Smooth muscle cell (in vitro differentiated cells): ENCODE measurements around the gene ZDHHC24. TPM values are rescaled to one million over a fixed set of nuclear protein-coding genes. Genes with fewer than 3 reads are reported as not detected.

Experiments
- DNase-seq: peaks from one replicate; lab custom pipeline; 2025; ENCODE audit not compliant: unreplicated experiment; lab: John Stamatoyannopoulos, UW
- H2AFZ ChIP-seq: fragments of 200-600 bp; sonication (generic); 2 replicates; pipeline ENCODE4 v1.6.0; 2016; ENCODE audit warnings: antibody characterized with exemption, low read depth, mild to moderate bottlenecking
- H3F3A ChIP-seq: fragments of 200-600 bp; sonication (generic); 2 replicates; pipeline ENCODE4 v1.6.0; 2017; ENCODE audit warnings: antibody characterized with exemption, low read depth
- H3K27ac ChIP-seq: fragments of 200-600 bp; sonication (generic); 2 replicates; pipeline ENCODE4 v1.5.1; 2016; ENCODE audit warnings: low read depth, mild to moderate bottlenecking
- H3K27me3 ChIP-seq: fragments of 200-600 bp; sonication (generic); 2 replicates; pipeline ENCODE4 v1.6.1; 2016; ENCODE audit warnings: low read depth, mild to moderate bottlenecking
- H3K36me3 ChIP-seq: fragments of 200-600 bp; sonication (generic); 2 replicates; pipeline ENCODE4 v1.5.1; 2016; ENCODE audit warnings: low read depth
- H3K4me1 ChIP-seq: fragments of 200-600 bp; sonication (generic); 2 replicates; pipeline ENCODE4 v1.5.1; 2016; ENCODE audit warnings: low read depth
- H3K4me2 ChIP-seq: fragments of 200-600 bp; sonication (generic); 2 replicates; pipeline ENCODE4 v1.6.0; 2016; ENCODE audit warnings: mild to moderate bottlenecking
- H3K4me3 ChIP-seq: fragments of 200-600 bp; sonication (generic); 2 replicates; pipeline ENCODE4 v1.5.1; 2016; ENCODE audit warnings: mild to moderate bottlenecking
- H3K79me2 ChIP-seq: fragments of 200-600 bp; sonication (generic); 2 replicates; pipeline ENCODE4 v1.6.0; 2016; ENCODE audit warnings: low read depth, mild to moderate bottlenecking
- H3K9ac ChIP-seq: fragments of 200-600 bp; sonication (generic); 2 replicates; pipeline ENCODE4 v1.6.0; 2016; ENCODE audit warnings: low read depth
- H3K9me3 ChIP-seq: fragments of 200-600 bp; sonication (generic); replicated peaks from 2 replicates; pipeline ENCODE4 v1.5.1; 2016; ENCODE audit warnings: low read depth
- H4K20me1 ChIP-seq: fragments of 200-600 bp; sonication (generic); 2 replicates; pipeline ENCODE4 v1.6.0; 2016; ENCODE audit warnings: low read depth
- CTCF ChIP-seq: fragments of 200-600 bp; sonication (generic); IDR thresholded peaks from 2 replicates; pipeline ENCODE4 v1.5.1; 2017; ENCODE audit warnings: borderline replicate concordance, mild to moderate bottlenecking, antibody characterized with exemption; ENCODE audit not compliant: insufficient read depth, poor library complexity, severe bottlenecking
- WGBS: methylation state at CpG from one replicate; pipeline ENCODE4 v1.1.7; 2016; ENCODE audit warnings: low lambda C conversion rate; 5-methylcytosine and 5-hydroxymethylcytosine counted together
- polyA plus RNA-seq: library from polyadenylated mRNA; unstranded; fragments of >200 nt; fragmentation: Nextera tagmentation; extraction: Ambion mirVana; gene quantifications from 2 replicates; pipeline ENCODE4 v1.2.1, GENCODE V29; 2016
- total RNA-seq: library from RNA; depleted of rRNA; stranded (reverse); fragments of >200 nt; gene quantifications from 2 replicates; pipeline ENCODE4 v1.2.3, GENCODE V29; 2014

Gene ZDHHC24
- total and polyA plus RNA-seq, 2 experiments from 2014 or later = 13.9 to 15.7 TPM

- H3F3A ChIP-seq = no peaks in the 10 kb centered on the region
- peaks cover 11% of the 10 kb centered on the region for H3K4me1 ChIP-seq
- no peak overlapping the region for H3K9ac ChIP-seq
- no peaks in the 10 kb centered on the region for H4K20me1 ChIP-seq
- no peak for DNase-seq
- no peak overlapping the region for H3K4me2 ChIP-seq
- no peaks in the 10 kb centered on the region for H3K36me3 ChIP-seq
- no peak overlapping the region for H3K4me3 ChIP-seq
- TF ChIP-seq CTCF = no peak
- H2AFZ ChIP-seq = no peak overlapping the region
- H3K79me2 ChIP-seq = no peaks in the 10 kb centered on the region
- WGBS = 39% methylated on average over 5 of the region's 5 CpGs
- H3K27ac ChIP-seq = no peak overlapping the region
- H3K27me3 ChIP-seq = no peaks in the 10 kb centered on the region
- H3K9me3 ChIP-seq = no peaks in the 10 kb centered on the region
Measured at GRCh38 chr11:66570079-66570849, 24.4 kb upstream of the ZDHHC24 start.

GRCh38 chr11:66569076-66569475, 23.2 kb upstream of the ZDHHC24 start:
- H3K4me3 ChIP-seq = no peak overlapping the region
- no peaks in the 10 kb centered on the region for H3K27me3 ChIP-seq
- WGBS = 94% methylated on average over 7 of the region's 7 CpGs
- H3K4me1 ChIP-seq = peaks cover 11% of the 10 kb centered on the region
- H2AFZ ChIP-seq = no peak overlapping the region
- no peaks in the 10 kb centered on the region for H3K9me3 ChIP-seq
- H3K9ac ChIP-seq = no peak overlapping the region
- no peaks in the 10 kb centered on the region for H4K20me1 ChIP-seq
- H3K36me3 ChIP-seq = no peaks in the 10 kb centered on the region
- H3F3A ChIP-seq = no peaks in the 10 kb centered on the region
- H3K4me2 ChIP-seq = no peak overlapping the region
- TF ChIP-seq CTCF = no peak
- no peak for DNase-seq
- H3K27ac ChIP-seq = no peak overlapping the region
- H3K79me2 ChIP-seq = no peaks in the 10 kb centered on the region

GRCh38 chr11:66568124-66568916, 22.5 kb upstream of the ZDHHC24 start, which contains the start of gene CTSF:
Gene CTSF (minus strand): TSS chr11:66568606. CDS start chr11:66568486, 120 bp downstream.
- WGBS = 96% methylated on average over 66 of the region's 77 CpGs
- no peak within 1 kb of the TSS for H3K4me2 ChIP-seq

More at GRCh38 chr11:66568124-66568916, 22.5 kb upstream of the ZDHHC24 start, which contains the start of gene CTSF:
- TF ChIP-seq CTCF = no peak
- Histone ChIP-seq H3K27me3 (no peaks in the 10 kb centered on the region), H3K4me1 (peaks cover 11% of the 10 kb centered on the region), H4K20me1 (no peaks in the 10 kb centered on the region), H3K9ac (no peak within 1 kb of the TSS), H3K27ac (no peak within 1 kb of the TSS), H2AFZ (no peak within 1 kb of the TSS), H3K4me3 (no peak within 1 kb of the TSS), H3K9me3 (no peaks in the 10 kb centered on the region), H3K36me3 (no peaks in the 10 kb centered on the region), H3K79me2 (no peaks in the 10 kb centered on the region), H3F3A (no peaks in the 10 kb centered on the region)
- no peak for DNase-seq
